ENCODE data around the gene PHF23. TPM values are rescaled to one million over a fixed set of nuclear protein-coding genes. Genes with fewer than 3 reads are reported as not detected.

The PHF23 gene
- total RNA-seq, 4 donors from 2014 or later: 9.7 to 68.1 (median 29.7) TPM

- no peak overlapping the region for H3K27ac ChIP-seq
- no peak for DNase-seq
- no peaks in the 10 kb centered on the region for H3K9me3 ChIP-seq
- H3K4me1 ChIP-seq: no peaks in the 10 kb centered on the region
- no peaks in the 10 kb centered on the region for H3K36me3 ChIP-seq
- H3K4me3 ChIP-seq: no peak overlapping the region
- H3K27me3 ChIP-seq: peaks cover 21 to 26% of the 10 kb centered on the region in 2 donors
- TF ChIP-seq, protein P1, sequence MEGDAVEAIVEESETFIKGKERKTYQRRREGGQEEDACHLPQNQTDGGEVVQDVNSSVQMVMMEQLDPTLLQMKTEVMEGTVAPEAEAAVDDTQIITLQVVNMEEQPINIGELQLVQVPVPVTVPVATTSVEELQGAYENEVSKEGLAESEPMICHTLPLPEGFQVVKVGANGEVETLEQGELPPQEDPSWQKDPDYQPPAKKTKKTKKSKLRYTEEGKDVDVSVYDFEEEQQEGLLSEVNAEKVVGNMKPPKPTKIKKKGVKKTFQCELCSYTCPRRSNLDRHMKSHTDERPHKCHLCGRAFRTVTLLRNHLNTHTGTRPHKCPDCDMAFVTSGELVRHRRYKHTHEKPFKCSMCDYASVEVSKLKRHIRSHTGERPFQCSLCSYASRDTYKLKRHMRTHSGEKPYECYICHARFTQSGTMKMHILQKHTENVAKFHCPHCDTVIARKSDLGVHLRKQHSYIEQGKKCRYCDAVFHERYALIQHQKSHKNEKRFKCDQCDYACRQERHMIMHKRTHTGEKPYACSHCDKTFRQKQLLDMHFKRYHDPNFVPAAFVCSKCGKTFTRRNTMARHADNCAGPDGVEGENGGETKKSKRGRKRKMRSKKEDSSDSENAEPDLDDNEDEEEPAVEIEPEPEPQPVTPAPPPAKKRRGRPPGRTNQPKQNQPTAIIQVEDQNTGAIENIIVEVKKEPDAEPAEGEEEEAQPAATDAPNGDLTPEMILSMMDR (IDR thresholded peaks at IDR 0.05): no peak
- TF ChIP-seq POLR2A (IDR thresholded peaks at IDR 0.05): no peak
- intact Hi-C loops (cut with DNase I; ENCODE audit: low total_unique reads): no loop called here
Observed at GRCh38 chr17:7258731-7259554, 19.7 kb upstream of the PHF23 start.

- TF ChIP-seq POLR2A (IDR thresholded peaks at IDR 0.05): no peak
- TF ChIP-seq, protein P1 (IDR thresholded peaks at IDR 0.05): no peak
- H3K9me3 ChIP-seq: no peaks in the 10 kb centered on the region
- no peak overlapping the region for H3K27ac ChIP-seq
- H3K36me3 ChIP-seq: no peaks in the 10 kb centered on the region
- peaks cover 8 to 11% of the 10 kb centered on the region in 2 donors for H3K27me3 ChIP-seq
- intact Hi-C loops (cut with DNase I; ENCODE audit: low total_unique reads): no loop called here
- no peak for DNase-seq
- peaks cover 0 to 6% of the 10 kb centered on the region in 2 donors for H3K4me1 ChIP-seq
- no peak overlapping the region for H3K4me3 ChIP-seq
Observed at GRCh38 chr17:7256766-7257456, 17.7 kb upstream of the PHF23 start.

- Histone ChIP-seq H3K9me3 (no peaks in the 10 kb centered on the region), H3K4me1 (peaks cover 0 to 18% of the 10 kb centered on the region in 2 donors), H3K4me3 (no peak overlapping the region), H3K36me3 (no peaks in the 10 kb centered on the region), H3K27ac (no peak overlapping the region), H3K27me3 (no peaks in the 10 kb centered on the region)
- no peak for DNase-seq
- no peak for TF ChIP-seq POLR2A (IDR thresholded peaks at IDR 0.05)
- TF ChIP-seq, protein P1 (IDR thresholded peaks at IDR 0.05): no peak
- intact Hi-C loops (cut with DNase I; ENCODE audit: low total_unique reads): no loop called here
Observed at GRCh38 chr17:7254511-7254910, 15.3 kb upstream of the PHF23 start.

- intact Hi-C loops (cut with DNase I; ENCODE audit: low total_unique reads): no loop called here
- H3K27ac ChIP-seq: peak overlapping the region; percentile 97 to 98
- peaks cover 0 to 21% of the 10 kb centered on the region in 2 donors for H3K4me1 ChIP-seq
- TF ChIP-seq, protein P1 (IDR thresholded peaks at IDR 0.05): no peak
- TF ChIP-seq POLR2A (IDR thresholded peaks at IDR 0.05): no peak
- no peaks in the 10 kb centered on the region for H3K27me3 ChIP-seq
- peak overlapping the region; percentile 68 to 73 for H3K4me3 ChIP-seq
- H3K36me3 ChIP-seq: no peaks in the 10 kb centered on the region
- no peak for DNase-seq
- no peaks in the 10 kb centered on the region for H3K9me3 ChIP-seq
Observed at GRCh38 chr17:7253082-7253481, 13.8 kb upstream of the PHF23 start.
